H1 (cell line): ENCODE results near the gene ALG6.

Experiments
- JUN ChIP-seq: IDR thresholded peaks from 2 replicates; pipeline ENCODE4 v1.6.1; 2011; ENCODE audit warnings: low read depth, mild to moderate bottlenecking, improper control_type of control experiment, low read length
- MAX ChIP-seq: IDR thresholded peaks from 2 replicates; pipeline ENCODE4 v1.6.1; 2012; ENCODE audit warnings: inconsistent platforms
- POLR2A ChIP-seq, 2 experiments: IDR thresholded peaks; 1 replicate in 1 of 2; 2 replicates in 1 of 2; pipeline ENCODE4 v1.6.1; 2011; ENCODE audit warnings: low read depth in 2 of 2, low read length in 2 of 2, mild to moderate bottlenecking in 2 of 2; ENCODE audit errors: control extremely low read depth in 1 of 2
- POLR2AphosphoS5 ChIP-seq: IDR thresholded peaks from 2 replicates; pipeline ENCODE4 v1.6.1; 2011; ENCODE audit warnings: low read depth, low read length
- TF ChIP-seq, protein P1 (sequence below), 3 experiments: IDR thresholded peaks; 1 replicate in 2 of 3; 2 replicates in 1 of 3; pipeline versions ENCODE4 v1.5.1 to v1.6.1; 2011; ENCODE audit warnings: low read length in 3 of 3, mild to moderate bottlenecking in 3 of 3, inconsistent platforms in 2 of 3, low read depth in 1 of 3, moderate library complexity in 1 of 3; ENCODE audit not compliant: insufficient read depth in 1 of 3; ENCODE audit errors: control extremely low read depth in 1 of 3

DNA sequence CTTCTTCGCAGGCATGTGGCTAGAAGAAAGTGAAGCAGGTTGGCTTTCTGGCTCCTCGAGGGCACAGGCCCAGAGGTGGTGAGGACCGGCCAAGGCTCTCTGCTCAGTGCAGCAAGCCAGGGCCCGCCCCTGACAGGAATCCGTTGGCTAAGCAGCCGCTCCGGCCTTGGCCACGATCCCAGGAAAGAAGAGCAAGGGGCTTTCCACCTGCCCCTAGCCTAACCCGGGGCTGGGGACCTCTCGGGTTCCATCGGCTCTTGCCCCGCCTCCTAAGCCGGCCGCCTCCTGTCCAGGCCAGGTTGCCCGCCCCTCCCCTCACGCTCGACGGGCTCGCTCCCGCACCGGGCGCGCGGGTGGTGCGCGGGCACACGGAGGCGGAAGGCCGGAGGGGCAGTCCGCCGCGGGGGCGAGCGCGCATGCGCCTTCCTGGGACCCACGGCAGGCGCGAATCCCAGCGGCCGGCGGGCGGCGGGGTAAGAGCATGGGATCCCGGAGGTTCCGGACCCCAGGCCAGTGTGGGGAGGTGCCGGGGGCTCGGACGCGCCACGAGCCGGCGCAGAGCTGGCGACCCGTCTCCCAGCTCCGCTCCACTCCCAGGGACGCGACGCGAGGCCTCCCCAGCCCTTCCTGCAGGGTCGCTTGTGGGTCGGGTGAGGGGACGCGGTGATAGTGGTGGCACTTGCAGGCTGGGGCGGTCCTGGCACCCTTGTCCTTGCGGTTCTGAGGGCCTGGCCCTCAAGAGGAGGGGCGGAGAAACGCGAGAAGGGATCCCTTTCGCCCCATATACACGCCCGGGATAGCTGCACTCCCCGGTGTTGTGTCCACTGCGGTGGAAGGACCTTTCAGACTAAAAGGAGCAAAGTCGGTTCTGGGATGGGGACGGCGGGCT, at the start of gene ALG6:
- TF ChIP-seq, protein P1, sequence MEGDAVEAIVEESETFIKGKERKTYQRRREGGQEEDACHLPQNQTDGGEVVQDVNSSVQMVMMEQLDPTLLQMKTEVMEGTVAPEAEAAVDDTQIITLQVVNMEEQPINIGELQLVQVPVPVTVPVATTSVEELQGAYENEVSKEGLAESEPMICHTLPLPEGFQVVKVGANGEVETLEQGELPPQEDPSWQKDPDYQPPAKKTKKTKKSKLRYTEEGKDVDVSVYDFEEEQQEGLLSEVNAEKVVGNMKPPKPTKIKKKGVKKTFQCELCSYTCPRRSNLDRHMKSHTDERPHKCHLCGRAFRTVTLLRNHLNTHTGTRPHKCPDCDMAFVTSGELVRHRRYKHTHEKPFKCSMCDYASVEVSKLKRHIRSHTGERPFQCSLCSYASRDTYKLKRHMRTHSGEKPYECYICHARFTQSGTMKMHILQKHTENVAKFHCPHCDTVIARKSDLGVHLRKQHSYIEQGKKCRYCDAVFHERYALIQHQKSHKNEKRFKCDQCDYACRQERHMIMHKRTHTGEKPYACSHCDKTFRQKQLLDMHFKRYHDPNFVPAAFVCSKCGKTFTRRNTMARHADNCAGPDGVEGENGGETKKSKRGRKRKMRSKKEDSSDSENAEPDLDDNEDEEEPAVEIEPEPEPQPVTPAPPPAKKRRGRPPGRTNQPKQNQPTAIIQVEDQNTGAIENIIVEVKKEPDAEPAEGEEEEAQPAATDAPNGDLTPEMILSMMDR (IDR thresholded peaks at IDR 0.05; ENCODE audit: control extremely low read depth in 1 of 3, insufficient read depth in 1 of 3, low read depth in 1 of 3, low read length in 3 of 3), result peak in 2 of 3 experiments; percentile 1 to 10; a peak in 1 of 4 replicates
- TF ChIP-seq MAX (peak; percentile 50; the same call in 1 of the 2 replicates), POLR2A (IDR thresholded peaks at IDR 0.05; ENCODE audit: control extremely low read depth in 1 of 2, low read depth in 2 of 2, low read length in 2 of 2) (peak; percentile 68 to 87), JUN (no peak), POLR2AphosphoS5 (peak; percentile 63)
